HepG2 (cell line): Measurements from ENCODE around the gene TMEM39B.

Experiments used
- EZH2 ChIP-seq: conservative IDR thresholded peaks from 2 replicates; pipeline ENCODE4 v1.6.1; 2012; ENCODE audit warnings: mild to moderate bottlenecking, low read depth, low read length, moderate library complexity
- NCOA1 ChIP-seq: sonication (generic); formaldehyde crosslinking; IDR thresholded peaks from 2 replicates; pipeline ENCODE4 v1.9.0; 2021; ENCODE audit warnings: missing genetic modification reagents
- NCOA2 ChIP-seq: sonication (generic); formaldehyde crosslinking; IDR thresholded peaks from 2 replicates; pipeline ENCODE4 v1.8.0; 2022; ENCODE audit warnings: inconsistent platforms
- POLR2AphosphoS5 ChIP-seq: IDR thresholded peaks from 2 replicates; pipeline ENCODE4 v1.6.1; 2012; ENCODE audit warnings: low read depth, low read length
- RORA ChIP-seq: sonication (generic); formaldehyde crosslinking; IDR thresholded peaks from 2 replicates; pipeline ENCODE4 v1.5.0; 2020; ENCODE audit warnings: mild to moderate bottlenecking, missing genetic modification reagents, moderate library complexity
- SUZ12 ChIP-seq: fragments of 150-350 bp; IDR thresholded peaks from 2 replicates; pipeline ENCODE4 v1.6.1; 2014; ENCODE audit warnings: low read depth, low read length
- ZKSCAN1 ChIP-seq: fragments of 150-350 bp; IDR thresholded peaks from 2 replicates; pipeline ENCODE4 v1.6.1; 2014; ENCODE audit warnings: low read length
- TF ChIP-seq, protein P1 (sequence below): sonication (generic); formaldehyde crosslinking; IDR thresholded peaks from 2 replicates; pipeline ENCODE4 v1.5.0; 2020; ENCODE audit warnings: mild to moderate bottlenecking, missing genetic modification reagents, moderate library complexity

DNA sequence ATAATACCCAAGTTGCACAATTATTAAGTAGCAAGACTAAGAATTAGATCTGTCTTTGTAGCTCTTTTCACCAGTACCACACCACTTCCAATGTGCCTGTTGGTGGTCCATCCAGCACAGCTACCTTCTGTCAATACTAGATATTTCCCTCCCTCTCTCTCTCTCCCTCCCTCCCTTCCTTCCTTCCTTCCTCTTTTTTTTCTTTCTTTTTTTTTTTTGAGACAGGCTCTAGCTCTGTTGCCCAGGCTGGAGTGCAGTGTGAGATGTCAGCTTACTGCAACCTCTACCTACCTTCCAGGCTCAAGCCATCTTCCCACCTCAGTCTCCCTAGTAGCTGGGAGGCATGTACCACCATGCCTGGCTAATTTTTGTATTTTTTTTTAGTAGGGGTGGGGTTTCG lies 56.2 kb downstream of the TMEM39B start:
- TF ChIP-seq, protein P1, sequence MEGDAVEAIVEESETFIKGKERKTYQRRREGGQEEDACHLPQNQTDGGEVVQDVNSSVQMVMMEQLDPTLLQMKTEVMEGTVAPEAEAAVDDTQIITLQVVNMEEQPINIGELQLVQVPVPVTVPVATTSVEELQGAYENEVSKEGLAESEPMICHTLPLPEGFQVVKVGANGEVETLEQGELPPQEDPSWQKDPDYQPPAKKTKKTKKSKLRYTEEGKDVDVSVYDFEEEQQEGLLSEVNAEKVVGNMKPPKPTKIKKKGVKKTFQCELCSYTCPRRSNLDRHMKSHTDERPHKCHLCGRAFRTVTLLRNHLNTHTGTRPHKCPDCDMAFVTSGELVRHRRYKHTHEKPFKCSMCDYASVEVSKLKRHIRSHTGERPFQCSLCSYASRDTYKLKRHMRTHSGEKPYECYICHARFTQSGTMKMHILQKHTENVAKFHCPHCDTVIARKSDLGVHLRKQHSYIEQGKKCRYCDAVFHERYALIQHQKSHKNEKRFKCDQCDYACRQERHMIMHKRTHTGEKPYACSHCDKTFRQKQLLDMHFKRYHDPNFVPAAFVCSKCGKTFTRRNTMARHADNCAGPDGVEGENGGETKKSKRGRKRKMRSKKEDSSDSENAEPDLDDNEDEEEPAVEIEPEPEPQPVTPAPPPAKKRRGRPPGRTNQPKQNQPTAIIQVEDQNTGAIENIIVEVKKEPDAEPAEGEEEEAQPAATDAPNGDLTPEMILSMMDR (CRISPR knock-in tag) = no peak
- no peak for TF ChIP-seq ZKSCAN1
- TF ChIP-seq NCOA2 (CRISPR knock-in tag) = no peak
- no peak for TF ChIP-seq SUZ12
- no peak for TF ChIP-seq EZH2
- TF ChIP-seq NCOA1 (CRISPR knock-in tag) = no peak
- no peak for TF ChIP-seq RORA (CRISPR knock-in tag)
- TF ChIP-seq POLR2AphosphoS5 = no peak
